Neural cell (in vitro differentiated cells): ENCODE data around the gene LIMS2. TPM values are rescaled to one million over a fixed set of nuclear protein-coding genes. Genes with fewer than 3 reads are reported as not detected.

Experiments
- H2AFZ ChIP-seq: fragments of 200-600, 300-800 bp; sonication (generic), shearing (Covaris generic); 2 replicates; pipeline ENCODE4 v1.6.0; 2014; ENCODE audit warnings: low read depth, mild to moderate bottlenecking, antibody characterized with exemption, low read length, moderate library complexity
- H3F3A ChIP-seq: fragments of 200-600 bp; shearing (Covaris generic); 2 replicates; pipeline ENCODE4 v1.6.1; 2016; ENCODE audit warnings: mild to moderate bottlenecking, moderate library complexity, mixed read lengths, antibody characterized with exemption, low read length; ENCODE audit not compliant: insufficient read depth, poor library complexity, severe bottlenecking
- H3K27ac ChIP-seq: fragments of 200-600, 300-800 bp; sonication (generic), shearing (Covaris generic); 2 replicates; pipeline ENCODE4 v1.5.1; 2014; ENCODE audit warnings: mild to moderate bottlenecking, low read length, moderate library complexity
- H3K27me3 ChIP-seq: fragments of 300-800, 200-600 bp; sonication (generic), shearing (Covaris generic); 2 replicates; pipeline ENCODE4 v1.6.0; 2014; ENCODE audit warnings: mild to moderate bottlenecking, low read depth, low read length, moderate library complexity; ENCODE audit not compliant: insufficient read depth
- H3K36me3 ChIP-seq: fragments of 300-800, 200-600 bp; sonication (generic), shearing (Covaris generic); 2 replicates; pipeline ENCODE4 v1.5.1; 2014; ENCODE audit warnings: mild to moderate bottlenecking, antibody characterized with exemption, low read length, moderate library complexity; ENCODE audit not compliant: insufficient read depth
- H3K4me2 ChIP-seq: fragments of 300-800, 200-600 bp; sonication (generic), shearing (Covaris generic); 2 replicates; pipeline ENCODE4 v1.6.0; 2014; ENCODE audit warnings: mild to moderate bottlenecking, low read length
- H3K4me3 ChIP-seq: fragments of 300-800, 200-600 bp; sonication (generic), shearing (Covaris generic); 2 replicates; pipeline ENCODE4 v1.5.1; 2014; ENCODE audit warnings: mild to moderate bottlenecking, low read length, moderate library complexity
- H3K79me2 ChIP-seq: fragments of 200-600 bp; shearing (Covaris generic); replicated peaks from 2 replicates; pipeline ENCODE4 v1.6.0; 2014; ENCODE audit warnings: mild to moderate bottlenecking, low read length, moderate library complexity; ENCODE audit not compliant: insufficient read depth
- H3K9ac ChIP-seq: fragments of 300-800, 200-600 bp; sonication (generic), shearing (Covaris generic); 2 replicates; pipeline ENCODE4 v1.6.1; 2016; ENCODE audit warnings: mild to moderate bottlenecking, low read length, mixed read lengths
- H3K9me2 ChIP-seq: fragments of 200-600 bp; shearing (Covaris generic); 2 replicates; pipeline ENCODE4 v1.6.1; 2016; ENCODE audit warnings: mild to moderate bottlenecking, low read length, mixed read lengths; ENCODE audit not compliant: insufficient read depth
- H3K9me3 ChIP-seq: fragments of 200-600, 300-800 bp; sonication (generic), shearing (Covaris generic); 2 replicates; pipeline ENCODE4 v1.6.1; 2016; ENCODE audit warnings: mild to moderate bottlenecking, mixed run types, low read length, moderate library complexity, mixed read lengths
- H4K20me1 ChIP-seq: fragments of 200-600 bp; shearing (Covaris generic); 2 replicates; pipeline ENCODE4 v1.6.1; 2016; ENCODE audit warnings: mild to moderate bottlenecking, mixed run types; ENCODE audit not compliant: insufficient read depth
- EP300 ChIP-seq: fragments of 450-650 bp; conservative IDR thresholded peaks from 2 replicates; pipeline ENCODE4 v1.6.1; 2014; ENCODE audit warnings: antibody characterized with exemption, mild to moderate bottlenecking, moderate library complexity; ENCODE audit not compliant: poor library complexity, severe bottlenecking
- EZH2 ChIP-seq: fragments of 200-600, 300-800 bp; shearing (Covaris generic), sonication (generic); IDR thresholded peaks from 2 replicates; pipeline ENCODE4 v1.6.1; 2014; ENCODE audit warnings: antibody characterized with exemption, low read length, borderline replicate concordance, mild to moderate bottlenecking; ENCODE audit not compliant: insufficient read depth, poor library complexity, severe bottlenecking
- MXI1 ChIP-seq: fragments of 450-650 bp; conservative IDR thresholded peaks from 2 replicates; pipeline ENCODE4 v1.6.1; 2014; ENCODE audit warnings: antibody characterized with exemption, mild to moderate bottlenecking; ENCODE audit not compliant: poor library complexity, severe bottlenecking
- POLR2AphosphoS5 ChIP-seq: IDR thresholded peaks from 2 replicates; pipeline ENCODE4 v1.6.1; 2012
- RAD21 ChIP-seq: fragments of 450-650 bp; conservative IDR thresholded peaks from 2 replicates; pipeline ENCODE4 v1.6.1; 2014; ENCODE audit warnings: antibody characterized with exemption, mild to moderate bottlenecking, moderate library complexity
- SMC3 ChIP-seq: fragments of 450-650 bp; conservative IDR thresholded peaks from 2 replicates; pipeline ENCODE4 v1.6.1; 2014; ENCODE audit warnings: antibody characterized with exemption, mild to moderate bottlenecking, moderate library complexity; ENCODE audit not compliant: poor library complexity
- TAF1 ChIP-seq: IDR thresholded peaks from 2 replicates; pipeline ENCODE4 v1.6.1; 2012; ENCODE audit warnings: low read depth
- polyA plus RNA-seq: library from polyadenylated mRNA; depleted of rRNA; stranded (reverse); fragments of >200 nt; gene quantifications from 2 replicates; pipeline ENCODE4 v1.2.3, GENCODE V29; 2014
- TF ChIP-seq, protein P1 (sequence below): IDR thresholded peaks from 2 replicates; pipeline ENCODE4 v1.6.1; 2012; ENCODE audit warnings: borderline replicate concordance
- TF ChIP-seq, protein P2 (sequence below): fragments of 450-650 bp; IDR thresholded peaks from 2 replicates; pipeline ENCODE4 v1.5.1; 2014; ENCODE audit warnings: antibody characterized with exemption, mild to moderate bottlenecking, moderate library complexity; ENCODE audit not compliant: poor library complexity, severe bottlenecking

Gene LIMS2
- polyA plus RNA-seq, 1 donor from 2014 or later, result not detected

DNA sequence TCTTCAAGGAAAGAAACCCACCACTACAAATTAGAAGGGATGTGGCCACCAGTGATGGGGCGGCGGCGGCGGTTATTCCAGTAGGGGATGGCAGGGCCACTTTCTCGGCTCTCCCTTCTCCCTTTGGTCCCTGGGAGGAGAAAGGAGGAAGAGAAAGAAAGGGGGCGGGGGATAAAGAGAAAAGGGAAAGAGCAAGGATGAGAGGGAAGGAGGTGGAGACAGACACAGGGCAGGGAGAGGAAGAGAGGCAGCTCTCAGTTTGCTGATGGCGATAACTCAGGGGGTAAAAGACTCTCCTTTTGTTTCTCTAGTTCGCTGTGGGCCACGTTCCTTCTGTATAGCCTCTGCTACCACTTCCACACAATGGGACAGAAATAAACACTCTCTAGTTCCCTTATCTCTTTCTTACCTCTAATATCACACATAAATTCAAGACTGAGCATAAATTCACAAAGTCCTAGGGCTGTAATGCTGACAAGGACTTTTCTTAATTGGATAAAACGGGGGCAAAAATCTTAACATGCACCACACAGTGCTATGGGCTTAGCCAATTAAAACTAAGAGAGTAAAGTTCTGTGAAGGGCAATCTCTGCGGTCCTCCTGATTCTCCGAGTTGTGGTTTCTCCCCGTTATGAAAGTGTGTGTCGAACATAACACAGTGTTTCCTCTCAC, 40.6 kb upstream of the LIMS2 start:
- no peak overlapping the region for H3K4me3 ChIP-seq
- H3F3A ChIP-seq, result no peaks in the 10 kb centered on the region
- no peak overlapping the region for H3K9ac ChIP-seq
- no peaks in the 10 kb centered on the region for H3K79me2 ChIP-seq
- no peaks in the 10 kb centered on the region for H3K9me2 ChIP-seq
- no peak for TF ChIP-seq TAF1
- TF ChIP-seq POLR2AphosphoS5, result no peak
- TF ChIP-seq RAD21, result no peak
- TF ChIP-seq MXI1, result no peak
- TF ChIP-seq, protein P1, sequence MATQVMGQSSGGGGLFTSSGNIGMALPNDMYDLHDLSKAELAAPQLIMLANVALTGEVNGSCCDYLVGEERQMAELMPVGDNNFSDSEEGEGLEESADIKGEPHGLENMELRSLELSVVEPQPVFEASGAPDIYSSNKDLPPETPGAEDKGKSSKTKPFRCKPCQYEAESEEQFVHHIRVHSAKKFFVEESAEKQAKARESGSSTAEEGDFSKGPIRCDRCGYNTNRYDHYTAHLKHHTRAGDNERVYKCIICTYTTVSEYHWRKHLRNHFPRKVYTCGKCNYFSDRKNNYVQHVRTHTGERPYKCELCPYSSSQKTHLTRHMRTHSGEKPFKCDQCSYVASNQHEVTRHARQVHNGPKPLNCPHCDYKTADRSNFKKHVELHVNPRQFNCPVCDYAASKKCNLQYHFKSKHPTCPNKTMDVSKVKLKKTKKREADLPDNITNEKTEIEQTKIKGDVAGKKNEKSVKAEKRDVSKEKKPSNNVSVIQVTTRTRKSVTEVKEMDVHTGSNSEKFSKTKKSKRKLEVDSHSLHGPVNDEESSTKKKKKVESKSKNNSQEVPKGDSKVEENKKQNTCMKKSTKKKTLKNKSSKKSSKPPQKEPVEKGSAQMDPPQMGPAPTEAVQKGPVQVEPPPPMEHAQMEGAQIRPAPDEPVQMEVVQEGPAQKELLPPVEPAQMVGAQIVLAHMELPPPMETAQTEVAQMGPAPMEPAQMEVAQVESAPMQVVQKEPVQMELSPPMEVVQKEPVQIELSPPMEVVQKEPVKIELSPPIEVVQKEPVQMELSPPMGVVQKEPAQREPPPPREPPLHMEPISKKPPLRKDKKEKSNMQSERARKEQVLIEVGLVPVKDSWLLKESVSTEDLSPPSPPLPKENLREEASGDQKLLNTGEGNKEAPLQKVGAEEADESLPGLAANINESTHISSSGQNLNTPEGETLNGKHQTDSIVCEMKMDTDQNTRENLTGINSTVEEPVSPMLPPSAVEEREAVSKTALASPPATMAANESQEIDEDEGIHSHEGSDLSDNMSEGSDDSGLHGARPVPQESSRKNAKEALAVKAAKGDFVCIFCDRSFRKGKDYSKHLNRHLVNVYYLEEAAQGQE, result no peak
- no peak for TF ChIP-seq SMC3
- no peak for TF ChIP-seq EZH2
- TF ChIP-seq EP300, result no peak
- TF ChIP-seq, protein P2, sequence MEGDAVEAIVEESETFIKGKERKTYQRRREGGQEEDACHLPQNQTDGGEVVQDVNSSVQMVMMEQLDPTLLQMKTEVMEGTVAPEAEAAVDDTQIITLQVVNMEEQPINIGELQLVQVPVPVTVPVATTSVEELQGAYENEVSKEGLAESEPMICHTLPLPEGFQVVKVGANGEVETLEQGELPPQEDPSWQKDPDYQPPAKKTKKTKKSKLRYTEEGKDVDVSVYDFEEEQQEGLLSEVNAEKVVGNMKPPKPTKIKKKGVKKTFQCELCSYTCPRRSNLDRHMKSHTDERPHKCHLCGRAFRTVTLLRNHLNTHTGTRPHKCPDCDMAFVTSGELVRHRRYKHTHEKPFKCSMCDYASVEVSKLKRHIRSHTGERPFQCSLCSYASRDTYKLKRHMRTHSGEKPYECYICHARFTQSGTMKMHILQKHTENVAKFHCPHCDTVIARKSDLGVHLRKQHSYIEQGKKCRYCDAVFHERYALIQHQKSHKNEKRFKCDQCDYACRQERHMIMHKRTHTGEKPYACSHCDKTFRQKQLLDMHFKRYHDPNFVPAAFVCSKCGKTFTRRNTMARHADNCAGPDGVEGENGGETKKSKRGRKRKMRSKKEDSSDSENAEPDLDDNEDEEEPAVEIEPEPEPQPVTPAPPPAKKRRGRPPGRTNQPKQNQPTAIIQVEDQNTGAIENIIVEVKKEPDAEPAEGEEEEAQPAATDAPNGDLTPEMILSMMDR, result no peak
- H4K20me1 ChIP-seq, result no peaks in the 10 kb centered on the region
- peaks cover 6% of the 10 kb centered on the region for H3K36me3 ChIP-seq
- no peaks in the 10 kb centered on the region for H3K9me3 ChIP-seq
- H3K27ac ChIP-seq, result no peak overlapping the region
- H3K4me2 ChIP-seq, result no peak overlapping the region
- H2AFZ ChIP-seq, result no peak overlapping the region
- no peaks in the 10 kb centered on the region for H3K27me3 ChIP-seq

DNA sequence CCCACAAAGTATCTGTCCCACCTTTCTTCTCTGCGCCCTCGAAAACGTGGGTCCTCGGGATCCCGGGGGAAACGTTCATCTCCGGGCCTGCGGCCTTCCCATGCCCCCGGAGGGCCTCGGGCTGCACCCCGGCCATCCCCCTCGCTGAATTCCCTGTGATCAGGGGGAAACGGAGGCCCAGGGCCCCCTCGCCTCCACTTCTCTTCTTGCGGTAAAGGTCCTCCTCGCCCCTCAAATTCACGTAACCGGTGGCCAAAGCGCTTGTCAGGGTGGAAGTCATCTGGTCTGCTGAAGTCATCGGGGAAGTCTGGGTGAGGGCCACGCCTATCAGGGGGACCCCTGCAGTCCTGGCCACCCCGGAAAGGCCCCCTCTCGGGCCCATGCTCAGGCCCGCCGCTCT, 38.2 kb upstream of the LIMS2 start:
- no peak overlapping the region for H3K4me3 ChIP-seq
- no peak overlapping the region for H2AFZ ChIP-seq
- H3K27me3 ChIP-seq, result no peaks in the 10 kb centered on the region
- no peaks in the 10 kb centered on the region for H3F3A ChIP-seq
- H3K27ac ChIP-seq, result no peak overlapping the region
- no peaks in the 10 kb centered on the region for H4K20me1 ChIP-seq
- H3K9ac ChIP-seq, result no peak overlapping the region
- no peaks in the 10 kb centered on the region for H3K79me2 ChIP-seq
- no peak overlapping the region for H3K4me2 ChIP-seq
- no peaks in the 10 kb centered on the region for H3K9me2 ChIP-seq
- no peaks in the 10 kb centered on the region for H3K9me3 ChIP-seq
- no peak for TF ChIP-seq POLR2AphosphoS5
- TF ChIP-seq, protein P2, result no peak
- TF ChIP-seq, protein P1, result no peak
- peaks cover 3% of the 10 kb centered on the region for H3K36me3 ChIP-seq
